Mesendoderm (in vitro differentiated cells): Measurements from ENCODE around the gene RNF121.

Source experiments
- DNase-seq: peaks from one replicate; pipeline ENCODE4 v3.0.0; 2013
- H2AK5ac ChIP-seq: 2 replicates; pipeline ENCODE4 v1.6.1; 2013; ENCODE audit warnings: low read length, inconsistent platforms
- H2BK120ac ChIP-seq: 2 replicates; pipeline ENCODE4 v1.6.1; 2013; ENCODE audit warnings: low read depth, mild to moderate bottlenecking, low read length, moderate library complexity, mixed read lengths
- H2BK15ac ChIP-seq: replicated peaks from 2 replicates; pipeline ENCODE4 v1.6.1; 2013; ENCODE audit warnings: low read depth, mild to moderate bottlenecking, moderate library complexity
- H2BK5ac ChIP-seq: 2 replicates; pipeline ENCODE4 v1.6.1; 2013; ENCODE audit warnings: low read length, inconsistent platforms
- H3K18ac ChIP-seq: 2 replicates; pipeline ENCODE4 v1.6.1; 2013; ENCODE audit warnings: mild to moderate bottlenecking, low read length, mixed read lengths
- H3K23ac ChIP-seq: one replicate; pipeline ENCODE4 v1.6.1; 2013; ENCODE audit warnings: low read length
- H3K27ac ChIP-seq: 2 replicates; pipeline ENCODE4 v1.5.1; 2013; ENCODE audit warnings: low read depth, mild to moderate bottlenecking, inconsistent platforms, low read length, moderate library complexity
- H3K27me3 ChIP-seq: 2 replicates; pipeline ENCODE4 v1.6.1; 2013; ENCODE audit warnings: low read length, control low read depth, mild to moderate bottlenecking, inconsistent platforms; ENCODE audit not compliant: insufficient read depth, poor library complexity
- H3K36me3 ChIP-seq: 2 replicates; pipeline ENCODE4 v1.6.1; 2013; ENCODE audit warnings: low read length, inconsistent platforms; ENCODE audit not compliant: control insufficient read depth, insufficient read depth
- H3K4ac ChIP-seq: one replicate; pipeline ENCODE4 v1.6.1; 2013; ENCODE audit warnings: low read depth, mild to moderate bottlenecking, low read length, moderate library complexity
- H3K4me1 ChIP-seq: 2 replicates; pipeline ENCODE4 v1.6.1; 2013; ENCODE audit warnings: low read depth, low read length, inconsistent platforms; ENCODE audit not compliant: control insufficient read depth
- H3K4me2 ChIP-seq: 2 replicates; pipeline ENCODE4 v1.6.1; 2013; ENCODE audit warnings: low read length
- H3K4me3 ChIP-seq: 2 replicates; pipeline ENCODE4 v1.5.1; 2013; ENCODE audit warnings: mild to moderate bottlenecking, low read length
- H3K56ac ChIP-seq: one replicate; pipeline ENCODE4 v1.6.1; 2013; ENCODE audit warnings: low read length
- H3K79me1 ChIP-seq: 2 replicates; pipeline ENCODE4 v1.6.1; 2013; ENCODE audit warnings: low read length, inconsistent platforms
- H3K79me2 ChIP-seq: 2 replicates; pipeline ENCODE4 v1.6.1; 2013; ENCODE audit warnings: mild to moderate bottlenecking, low read length; ENCODE audit not compliant: control insufficient read depth, insufficient read depth
- H3K9ac ChIP-seq: 2 replicates; pipeline ENCODE4 v1.6.1; 2013; ENCODE audit warnings: low read length, inconsistent platforms
- H4K5ac ChIP-seq: one replicate; pipeline ENCODE4 v1.6.1; 2013; ENCODE audit warnings: low read length
- H4K8ac ChIP-seq: one replicate; pipeline ENCODE4 v1.6.1; 2013; ENCODE audit warnings: low read depth, mild to moderate bottlenecking, control low read depth, low read length, moderate library complexity
- WGBS: extraction: QIAGEN DNeasy Blood & Tissue Kit; methylation state at CpG from one replicate; pipeline ENCODE4 v1.1.7; 2013; ENCODE audit warnings: low lambda C conversion rate, missing lambda C conversion rate; ENCODE audit not compliant: insufficient coverage; ENCODE audit errors: extremely low coverage; 5-methylcytosine and 5-hydroxymethylcytosine counted together

Gene RNF121

DNA sequence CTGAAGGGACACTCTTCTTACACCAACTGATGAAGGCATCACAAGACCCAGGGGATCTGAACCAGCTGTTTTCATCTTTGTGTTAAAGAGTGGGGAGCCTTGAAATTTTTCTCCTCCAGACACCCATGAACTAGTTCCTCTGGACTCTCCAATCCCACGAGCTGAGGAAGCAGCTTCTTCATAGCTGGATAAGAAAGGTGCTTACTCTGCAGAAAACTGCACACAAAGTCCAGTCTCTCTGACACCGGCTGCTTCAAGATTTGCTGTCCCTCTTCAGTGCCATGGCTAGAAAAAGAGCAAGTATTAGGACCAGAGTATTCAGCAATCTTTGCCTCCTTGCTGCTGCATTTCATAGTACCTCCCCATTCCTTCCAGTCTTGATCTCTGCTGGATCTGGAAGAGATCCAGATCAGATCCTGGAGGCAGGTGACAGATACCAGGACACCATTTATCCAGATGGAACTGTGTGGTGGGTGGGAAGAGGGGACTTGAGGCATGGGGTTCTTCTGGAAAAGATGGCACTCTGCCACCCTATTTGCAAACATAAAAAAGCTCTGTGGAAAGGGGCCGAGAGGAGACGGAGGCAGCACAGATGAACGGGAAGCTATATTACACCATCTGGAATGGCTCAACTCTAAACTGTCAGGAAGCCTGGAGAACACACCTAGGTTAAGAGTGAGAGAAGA, 95.4 kb downstream of the RNF121 start:
- no CpG with 5 or more reads among the region's 5 CpGs for WGBS
- no peak overlapping the region for H3K56ac ChIP-seq
- H4K5ac ChIP-seq, result no peak overlapping the region
- no peak overlapping the region for H2AK5ac ChIP-seq
- no peaks in the 10 kb centered on the region for H3K4me1 ChIP-seq
- peaks cover 2% of the 10 kb centered on the region for H3K79me1 ChIP-seq
- no peak overlapping the region for H3K27ac ChIP-seq
- H3K23ac ChIP-seq, result no peak overlapping the region
- no peak overlapping the region for H3K9ac ChIP-seq
- no peak overlapping the region for H2BK120ac ChIP-seq
- DNase-seq, result no peak
- peaks cover 14% of the 10 kb centered on the region for H3K36me3 ChIP-seq
- H3K4me3 ChIP-seq, result no peak overlapping the region
- no peaks in the 10 kb centered on the region for H3K27me3 ChIP-seq
- H3K4ac ChIP-seq, result no peak overlapping the region
- no peak overlapping the region for H4K8ac ChIP-seq
- H2BK5ac ChIP-seq, result no peak overlapping the region
- no peak overlapping the region for H3K18ac ChIP-seq
- H3K79me2 ChIP-seq, result no peaks in the 10 kb centered on the region
- no peak overlapping the region for H2BK15ac ChIP-seq
- H3K4me2 ChIP-seq, result no peak overlapping the region

- Histone ChIP-seq H3K4ac (no peak overlapping the region), H3K79me2 (no peaks in the 10 kb centered on the region), H2BK5ac (no peak overlapping the region), H2BK120ac (no peak overlapping the region), H3K4me2 (no peak overlapping the region), H4K8ac (no peak overlapping the region), H3K4me1 (no peaks in the 10 kb centered on the region), H4K5ac (no peak overlapping the region), H3K27me3 (no peaks in the 10 kb centered on the region), H3K36me3 (peaks cover 10% of the 10 kb centered on the region), H3K79me1 (peaks cover 2% of the 10 kb centered on the region), H3K4me3 (no peak overlapping the region), H3K56ac (no peak overlapping the region), H3K23ac (no peak overlapping the region), H2AK5ac (no peak overlapping the region), H3K18ac (no peak overlapping the region), H3K27ac (no peak overlapping the region), H2BK15ac (no peak overlapping the region), H3K9ac (no peak overlapping the region)
- WGBS, result no CpG with 5 or more reads among the region's 1 CpG
- DNase-seq, result no peak
Measured at GRCh38 chr11:72026090-72026489, 97.2 kb downstream of the RNF121 start.

GRCh38 chr11:72030472-72031045, 101.7 kb downstream of the RNF121 start:
- Histone ChIP-seq H3K36me3 (peaks cover 5% of the 10 kb centered on the region), H4K5ac (no peak overlapping the region), H3K27ac (no peak overlapping the region), H3K79me2 (no peaks in the 10 kb centered on the region), H3K18ac (no peak overlapping the region), H3K9ac (no peak overlapping the region), H2BK15ac (no peak overlapping the region), H3K56ac (no peak overlapping the region), H2BK5ac (no peak overlapping the region), H3K23ac (no peak overlapping the region), H3K4me2 (no peak overlapping the region), H3K4me3 (no peak overlapping the region), H3K4me1 (no peaks in the 10 kb centered on the region), H3K79me1 (no peaks in the 10 kb centered on the region), H2BK120ac (no peak overlapping the region), H2AK5ac (no peak overlapping the region), H3K4ac (no peak overlapping the region), H3K27me3 (no peaks in the 10 kb centered on the region), H4K8ac (no peak overlapping the region)
- no CpG with 5 or more reads among the region's 1 CpG for WGBS
- DNase-seq, result no peak

DNA sequence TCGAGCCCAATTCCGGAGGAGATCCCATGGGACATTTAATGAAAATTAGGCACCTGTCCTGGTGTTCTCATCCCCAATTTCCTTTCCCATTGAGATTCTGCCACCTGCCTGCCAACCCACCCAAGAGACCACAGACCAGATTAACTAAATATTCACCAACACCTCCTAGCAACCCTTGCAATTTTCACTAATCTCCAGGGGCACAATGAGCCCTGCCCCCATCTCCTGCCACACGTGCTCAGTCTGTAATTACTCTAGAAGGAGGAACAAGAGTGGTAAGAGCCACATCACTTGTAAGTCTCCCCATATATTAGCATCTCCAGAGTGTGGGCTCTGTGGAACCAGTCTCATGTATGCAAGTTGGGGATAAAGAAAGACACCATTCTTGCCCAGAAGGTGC, 107.8 kb downstream of the RNF121 start:
- Histone ChIP-seq H3K36me3 (no peaks in the 10 kb centered on the region), H4K8ac (no peak overlapping the region), H2BK5ac (no peak overlapping the region), H3K4me1 (peaks cover 11% of the 10 kb centered on the region), H3K4ac (no peak overlapping the region), H3K23ac (no peak overlapping the region), H2AK5ac (no peak overlapping the region), H2BK120ac (no peak overlapping the region), H3K56ac (no peak overlapping the region), H3K4me2 (no peak overlapping the region), H3K79me1 (peaks cover 27% of the 10 kb centered on the region), H3K18ac (no peak overlapping the region), H3K27ac (no peak overlapping the region), H3K4me3 (no peak overlapping the region), H3K79me2 (peaks cover 39% of the 10 kb centered on the region), H3K27me3 (no peaks in the 10 kb centered on the region), H2BK15ac (no peak overlapping the region), H4K5ac (no peak overlapping the region), H3K9ac (no peak overlapping the region)
- DNase-seq, result no peak
- no CpG with 5 or more reads among the region's 3 CpGs for WGBS

GRCh38 chr11:72037554-72038311, 108.9 kb downstream of the RNF121 start:
- no peak for DNase-seq
- no peak overlapping the region for H2BK5ac ChIP-seq
- H3K9ac ChIP-seq, result no peak overlapping the region
- H3K4me1 ChIP-seq, result peaks cover 15% of the 10 kb centered on the region
- no peak overlapping the region for H2AK5ac ChIP-seq
- H3K36me3 ChIP-seq, result no peaks in the 10 kb centered on the region
- no peak overlapping the region for H4K8ac ChIP-seq
- no peak overlapping the region for H3K56ac ChIP-seq
- peaks cover 31% of the 10 kb centered on the region for H3K79me1 ChIP-seq
- no peaks in the 10 kb centered on the region for H3K27me3 ChIP-seq
- no peak overlapping the region for H3K23ac ChIP-seq
- no peak overlapping the region for H3K27ac ChIP-seq
- no peak overlapping the region for H2BK120ac ChIP-seq
- WGBS, result no CpG with 5 or more reads among the region's 4 CpGs
- no peak overlapping the region for H3K18ac ChIP-seq
- H3K79me2 ChIP-seq, result peaks cover 41% of the 10 kb centered on the region
- H3K4me3 ChIP-seq, result no peak overlapping the region
- no peak overlapping the region for H3K4me2 ChIP-seq
- H2BK15ac ChIP-seq, result no peak overlapping the region
- H4K5ac ChIP-seq, result no peak overlapping the region
- no peak overlapping the region for H3K4ac ChIP-seq
